HEK293 (cell line): ENCODE measurements around the gene DYDC1.

Experiments
- MZF1 ChIP-seq: fragments of 450-650 bp; formaldehyde crosslinking; IDR thresholded peaks from 2 replicates; pipeline ENCODE4 v1.5.1; 2017; ENCODE audit warnings: missing biosample characterization, missing genetic modification characterization, borderline replicate concordance
- ZFHX2 ChIP-seq: fragments of 450-650 bp; formaldehyde crosslinking; conservative IDR thresholded peaks from 2 replicates; pipeline ENCODE4 v1.5.1; 2016; ENCODE audit warnings: missing biosample characterization, missing genetic modification characterization
- TF ChIP-seq, protein P1 (sequence below): fragments of 450-650 bp; formaldehyde crosslinking; IDR thresholded peaks from 2 replicates; pipeline ENCODE4 v1.5.1; 2016; ENCODE audit warnings: missing biosample characterization, missing genetic modification characterization

DNA sequence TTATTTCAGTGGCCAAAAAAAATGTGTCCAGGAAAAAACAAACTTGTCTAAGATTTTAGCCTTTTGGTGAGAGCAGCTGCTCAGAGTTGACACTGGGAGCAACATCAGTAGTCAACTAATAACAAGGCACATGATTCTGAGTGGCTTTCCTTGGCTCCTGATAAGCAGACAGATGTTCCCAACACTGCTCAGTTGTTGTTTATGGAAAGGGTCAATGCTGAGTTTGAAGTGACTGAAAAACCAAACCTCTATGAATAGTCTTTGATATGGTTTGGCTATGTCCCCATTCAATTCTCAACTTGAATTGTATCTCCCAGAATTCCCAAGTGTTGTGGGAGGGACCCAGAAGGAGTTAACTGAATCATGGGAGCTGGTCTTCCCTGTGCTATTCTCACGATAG lies 12.3 kb downstream of the DYDC1 start:
- TF ChIP-seq ZFHX2 (tag by site-specific recombination): no peak
- TF ChIP-seq MZF1 (tag by site-specific recombination): no peak
- TF ChIP-seq, protein P1, sequence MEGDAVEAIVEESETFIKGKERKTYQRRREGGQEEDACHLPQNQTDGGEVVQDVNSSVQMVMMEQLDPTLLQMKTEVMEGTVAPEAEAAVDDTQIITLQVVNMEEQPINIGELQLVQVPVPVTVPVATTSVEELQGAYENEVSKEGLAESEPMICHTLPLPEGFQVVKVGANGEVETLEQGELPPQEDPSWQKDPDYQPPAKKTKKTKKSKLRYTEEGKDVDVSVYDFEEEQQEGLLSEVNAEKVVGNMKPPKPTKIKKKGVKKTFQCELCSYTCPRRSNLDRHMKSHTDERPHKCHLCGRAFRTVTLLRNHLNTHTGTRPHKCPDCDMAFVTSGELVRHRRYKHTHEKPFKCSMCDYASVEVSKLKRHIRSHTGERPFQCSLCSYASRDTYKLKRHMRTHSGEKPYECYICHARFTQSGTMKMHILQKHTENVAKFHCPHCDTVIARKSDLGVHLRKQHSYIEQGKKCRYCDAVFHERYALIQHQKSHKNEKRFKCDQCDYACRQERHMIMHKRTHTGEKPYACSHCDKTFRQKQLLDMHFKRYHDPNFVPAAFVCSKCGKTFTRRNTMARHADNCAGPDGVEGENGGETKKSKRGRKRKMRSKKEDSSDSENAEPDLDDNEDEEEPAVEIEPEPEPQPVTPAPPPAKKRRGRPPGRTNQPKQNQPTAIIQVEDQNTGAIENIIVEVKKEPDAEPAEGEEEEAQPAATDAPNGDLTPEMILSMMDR (tag by site-specific recombination): no peak
